ENCODE data around the gene MUC5B.

DNA sequence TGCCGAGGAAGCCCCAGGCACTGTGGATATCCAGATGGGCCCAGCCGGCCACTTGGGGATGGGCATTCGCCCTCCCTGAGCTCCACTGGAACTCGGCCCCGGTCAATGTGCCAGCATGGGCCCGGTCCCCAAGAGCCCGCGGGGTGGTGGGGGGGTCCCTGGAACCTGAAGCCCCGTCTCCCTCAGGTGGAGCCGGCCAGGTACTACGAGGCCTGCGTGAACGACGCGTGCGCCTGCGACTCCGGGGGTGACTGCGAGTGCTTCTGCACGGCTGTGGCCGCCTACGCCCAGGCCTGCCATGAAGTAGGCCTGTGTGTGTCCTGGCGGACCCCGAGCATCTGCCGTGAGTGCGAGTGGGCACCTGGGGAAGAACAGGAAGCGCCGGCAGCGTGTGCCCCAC is 44.0 kb upstream of the MUC5B start:
- TF ChIP-seq, protein P1, sequence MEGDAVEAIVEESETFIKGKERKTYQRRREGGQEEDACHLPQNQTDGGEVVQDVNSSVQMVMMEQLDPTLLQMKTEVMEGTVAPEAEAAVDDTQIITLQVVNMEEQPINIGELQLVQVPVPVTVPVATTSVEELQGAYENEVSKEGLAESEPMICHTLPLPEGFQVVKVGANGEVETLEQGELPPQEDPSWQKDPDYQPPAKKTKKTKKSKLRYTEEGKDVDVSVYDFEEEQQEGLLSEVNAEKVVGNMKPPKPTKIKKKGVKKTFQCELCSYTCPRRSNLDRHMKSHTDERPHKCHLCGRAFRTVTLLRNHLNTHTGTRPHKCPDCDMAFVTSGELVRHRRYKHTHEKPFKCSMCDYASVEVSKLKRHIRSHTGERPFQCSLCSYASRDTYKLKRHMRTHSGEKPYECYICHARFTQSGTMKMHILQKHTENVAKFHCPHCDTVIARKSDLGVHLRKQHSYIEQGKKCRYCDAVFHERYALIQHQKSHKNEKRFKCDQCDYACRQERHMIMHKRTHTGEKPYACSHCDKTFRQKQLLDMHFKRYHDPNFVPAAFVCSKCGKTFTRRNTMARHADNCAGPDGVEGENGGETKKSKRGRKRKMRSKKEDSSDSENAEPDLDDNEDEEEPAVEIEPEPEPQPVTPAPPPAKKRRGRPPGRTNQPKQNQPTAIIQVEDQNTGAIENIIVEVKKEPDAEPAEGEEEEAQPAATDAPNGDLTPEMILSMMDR (IDR thresholded peaks at IDR 0.05) = no peak
- TF ChIP-seq POLR2A (IDR thresholded peaks at IDR 0.05) = no peak

All from ovary (tissue), 3 donors.